NCI-H1694 (cell line): Measurements from ENCODE around the gene TIMM17A.
"Not testable (repeated sequence)": the region's sequence is repeated elsewhere in the genome, so short reads cannot be mapped to it uniquely, and the experiment has no call there.

Experiments
- DNase-seq: peaks from one replicate; lab custom pipeline; 2025; lab: John Stamatoyannopoulos, UW

TIMM17A gene

GRCh38 chr1:202016022-202016810 is 60.9 kb downstream of the TIMM17A start:
- no peak for DNase-seq

- no peak for DNase-seq
These were observed 61.8 kb downstream of the TIMM17A start for GRCh38 chr1:202016811-202017748.

- DNase-seq, result no peak
These were observed 62.6 kb downstream of the TIMM17A start for GRCh38 chr1:202017749-202018467.

- DNase-seq, result no peak
These were observed 63.3 kb downstream of the TIMM17A start for GRCh38 chr1:202018468-202019234.

GRCh38 chr1:202019235-202019558 is 63.9 kb downstream of the TIMM17A start:
- not testable (repeated sequence) for DNase-seq
